Hepatocyte (in vitro differentiated cells): ENCODE data around the gene FNDC3B. TPM values are rescaled to one million over a fixed set of nuclear protein-coding genes. Genes with fewer than 3 reads are reported as not detected.

Experiments used
- DNase-seq: peaks from one replicate; pipeline ENCODE4 v3.0.0-alpha.2; 2016; ENCODE audit warnings: low spot score
- H2AFZ ChIP-seq: fragments of 200-600 bp; sonication (generic); 2 replicates; pipeline ENCODE4 v1.6.0; 2016; ENCODE audit warnings: antibody characterized with exemption, mild to moderate bottlenecking
- H3K27ac ChIP-seq: fragments of 200-600 bp; sonication (generic); 2 replicates; pipeline ENCODE4 v1.5.1; 2016; ENCODE audit warnings: mild to moderate bottlenecking
- H3K27me3 ChIP-seq: fragments of 200-600 bp; sonication (generic); 2 replicates; pipeline ENCODE4 v1.6.1; 2016
- H3K36me3 ChIP-seq: fragments of 200-600 bp; sonication (generic); replicated peaks from 2 replicates; pipeline ENCODE4 v1.5.1; 2016; ENCODE audit warnings: low read depth; ENCODE audit not compliant: insufficient read depth
- H3K4me1 ChIP-seq: fragments of 200-600 bp; sonication (generic); 2 replicates; pipeline ENCODE4 v1.5.1; 2016; ENCODE audit warnings: mild to moderate bottlenecking, moderate library complexity; ENCODE audit not compliant: insufficient read depth
- H3K4me2 ChIP-seq: fragments of 200-600 bp; sonication (generic); 2 replicates; pipeline ENCODE4 v1.6.0; 2016
- H3K4me3 ChIP-seq: fragments of 200-600 bp; sonication (generic); 2 replicates; pipeline ENCODE4 v1.5.1; 2016; ENCODE audit warnings: mild to moderate bottlenecking
- H3K79me2 ChIP-seq: fragments of 200-600 bp; sonication (generic); 2 replicates; pipeline ENCODE4 v1.6.0; 2017; ENCODE audit warnings: mild to moderate bottlenecking
- H3K9me2 ChIP-seq: fragments of 200-600 bp; sonication (generic); replicated peaks from 2 replicates; pipeline ENCODE4 v1.6.0; 2017; ENCODE audit warnings: mild to moderate bottlenecking; ENCODE audit not compliant: insufficient read depth
- H3K9me3 ChIP-seq: fragments of 200-600 bp; sonication (generic); 2 replicates; pipeline ENCODE4 v1.5.1; 2016; ENCODE audit warnings: low read depth, mild to moderate bottlenecking
- H4K20me1 ChIP-seq: fragments of 200-600 bp; sonication (generic); 2 replicates; pipeline ENCODE4 v1.6.0; 2016; ENCODE audit warnings: mild to moderate bottlenecking; ENCODE audit not compliant: insufficient read depth, poor library complexity, severe bottlenecking
- EZH2 ChIP-seq: fragments of 200-600 bp; sonication (generic); IDR thresholded peaks from 2 replicates; pipeline ENCODE4 v1.6.1; 2016; ENCODE audit warnings: antibody characterized with exemption, mild to moderate bottlenecking, borderline replicate concordance
- EZH2phosphoT487 ChIP-seq: fragments of 200-600 bp; sonication (generic); IDR thresholded peaks from one replicate; pipeline ENCODE4 v1.6.1; 2018; ENCODE audit warnings: antibody characterized with exemption, mild to moderate bottlenecking, low read depth, moderate library complexity; ENCODE audit not compliant: unreplicated experiment, severe bottlenecking
- WGBS: methylation state at CpG from one replicate; pipeline ENCODE4 v1.1.6; 2016; ENCODE audit warnings: low lambda C conversion rate; ENCODE audit errors: missing lambda C conversion rate; 5-methylcytosine and 5-hydroxymethylcytosine counted together
- polyA plus RNA-seq: library from polyadenylated mRNA; unstranded; fragments of >200 nt; fragmentation: Nextera tagmentation; extraction: Ambion mirVana; gene quantifications from 2 replicates; pipeline ENCODE4 v1.2.1, GENCODE V29; 2016
- total RNA-seq: library from RNA; depleted of rRNA; stranded (reverse); fragments of >200 nt; gene quantifications from 2 replicates; pipeline ENCODE4 v1.2.3, GENCODE V29; 2014
- TF ChIP-seq, protein P1 (sequence below): fragments of 200-600 bp; sonication (generic); IDR thresholded peaks from 2 replicates; pipeline ENCODE4 v1.5.1; 2016; ENCODE audit warnings: antibody characterized with exemption, mild to moderate bottlenecking; ENCODE audit not compliant: poor library complexity

FNDC3B gene
- total and polyA plus RNA-seq, 2 experiments from 2014 or later = 61.2 to 113 TPM

DNA sequence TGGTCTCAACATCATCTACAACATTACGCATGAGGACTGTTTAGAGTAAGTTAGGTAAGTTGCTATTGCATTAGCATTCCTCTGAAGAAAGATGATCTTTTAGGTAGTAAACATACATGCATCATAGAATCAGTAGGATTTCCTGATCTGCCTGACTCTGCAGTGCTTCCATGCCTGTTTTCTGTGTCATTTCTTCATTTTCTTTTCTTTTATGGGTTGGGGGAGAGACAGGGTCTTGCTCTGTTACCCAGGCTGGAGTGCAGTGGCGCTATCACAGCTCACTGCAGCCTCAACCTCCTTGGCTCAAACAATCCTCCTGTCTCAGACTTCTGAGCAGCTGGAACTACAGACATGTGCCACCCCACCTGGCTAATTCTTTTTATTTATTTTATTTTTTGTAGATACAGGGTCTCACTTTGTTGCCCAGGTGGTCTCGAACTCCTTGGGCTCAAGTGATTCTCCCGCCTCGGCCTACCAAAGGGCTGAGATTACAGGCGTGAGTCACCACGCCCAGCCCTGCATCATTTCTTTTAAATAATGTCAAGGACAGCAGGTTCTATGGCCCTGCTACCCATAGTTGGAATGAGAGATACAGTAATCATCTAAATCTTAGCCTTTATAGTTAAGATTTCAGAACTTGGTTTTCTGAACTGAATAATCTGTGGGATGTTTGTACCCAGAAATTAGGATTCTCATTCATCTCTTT lies 224.6 kb downstream of the FNDC3B start:
- H3K27ac ChIP-seq = no peak overlapping the region
- TF ChIP-seq EZH2 (no peak), EZH2phosphoT487 (no peak)
- TF ChIP-seq, protein P1, sequence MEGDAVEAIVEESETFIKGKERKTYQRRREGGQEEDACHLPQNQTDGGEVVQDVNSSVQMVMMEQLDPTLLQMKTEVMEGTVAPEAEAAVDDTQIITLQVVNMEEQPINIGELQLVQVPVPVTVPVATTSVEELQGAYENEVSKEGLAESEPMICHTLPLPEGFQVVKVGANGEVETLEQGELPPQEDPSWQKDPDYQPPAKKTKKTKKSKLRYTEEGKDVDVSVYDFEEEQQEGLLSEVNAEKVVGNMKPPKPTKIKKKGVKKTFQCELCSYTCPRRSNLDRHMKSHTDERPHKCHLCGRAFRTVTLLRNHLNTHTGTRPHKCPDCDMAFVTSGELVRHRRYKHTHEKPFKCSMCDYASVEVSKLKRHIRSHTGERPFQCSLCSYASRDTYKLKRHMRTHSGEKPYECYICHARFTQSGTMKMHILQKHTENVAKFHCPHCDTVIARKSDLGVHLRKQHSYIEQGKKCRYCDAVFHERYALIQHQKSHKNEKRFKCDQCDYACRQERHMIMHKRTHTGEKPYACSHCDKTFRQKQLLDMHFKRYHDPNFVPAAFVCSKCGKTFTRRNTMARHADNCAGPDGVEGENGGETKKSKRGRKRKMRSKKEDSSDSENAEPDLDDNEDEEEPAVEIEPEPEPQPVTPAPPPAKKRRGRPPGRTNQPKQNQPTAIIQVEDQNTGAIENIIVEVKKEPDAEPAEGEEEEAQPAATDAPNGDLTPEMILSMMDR = no peak

GRCh38 chr3:172266103-172266502 lies 226.7 kb downstream of the FNDC3B start:
- Histone ChIP-seq H3K4me1 (no peaks in the 10 kb centered on the region), H3K9me2 (no peaks in the 10 kb centered on the region), H3K4me3 (no peak overlapping the region), H2AFZ (no peak overlapping the region), H4K20me1 (no peaks in the 10 kb centered on the region), H3K27ac (no peak overlapping the region), H3K27me3 (no peaks in the 10 kb centered on the region), H3K36me3 (no peaks in the 10 kb centered on the region), H3K9me3 (no peaks in the 10 kb centered on the region), H3K79me2 (peaks cover 46% of the 10 kb centered on the region), H3K4me2 (no peak overlapping the region)
- WGBS = 100% methylated on average over 3 of the region's 3 CpGs
- DNase-seq = no peak
- TF ChIP-seq EZH2phosphoT487 (no peak), EZH2 (no peak)
- TF ChIP-seq, protein P1 = no peak

More for the DNA sequence above, 224.6 kb downstream of the FNDC3B start:
- H3K9me3 ChIP-seq = no peaks in the 10 kb centered on the region
- no peaks in the 10 kb centered on the region for H3K9me2 ChIP-seq
- no peaks in the 10 kb centered on the region for H3K27me3 ChIP-seq
- H2AFZ ChIP-seq = no peak overlapping the region
- H3K4me1 ChIP-seq = peaks cover 15% of the 10 kb centered on the region
- no peak overlapping the region for H3K4me3 ChIP-seq
- no peaks in the 10 kb centered on the region for H4K20me1 ChIP-seq
- no peaks in the 10 kb centered on the region for H3K36me3 ChIP-seq
- WGBS = 96% methylated on average over 7 of the region's 7 CpGs
- H3K4me2 ChIP-seq = no peak overlapping the region
- DNase-seq = no peak
- peaks cover 61% of the 10 kb centered on the region for H3K79me2 ChIP-seq

GRCh38 chr3:172268425-172268824 lies 229.0 kb downstream of the FNDC3B start:
- Histone ChIP-seq H3K27me3 (no peaks in the 10 kb centered on the region), H3K9me2 (no peaks in the 10 kb centered on the region), H3K27ac (no peak overlapping the region), H3K4me2 (no peak overlapping the region), H3K4me1 (peaks cover 4% of the 10 kb centered on the region), H3K79me2 (peaks cover 37% of the 10 kb centered on the region), H3K36me3 (no peaks in the 10 kb centered on the region), H4K20me1 (no peaks in the 10 kb centered on the region), H3K4me3 (no peak overlapping the region), H3K9me3 (no peaks in the 10 kb centered on the region), H2AFZ (no peak overlapping the region)
- TF ChIP-seq, protein P1 = no peak
- TF ChIP-seq EZH2 = no peak
- no peak for TF ChIP-seq EZH2phosphoT487
- DNase-seq = no peak
- 84% methylated on average over 3 of the region's 3 CpGs for WGBS
